Gastroesophageal sphincter (tissue), 4 donors: ENCODE measurements around the gene HDHD5. TPM values are rescaled to one million over a fixed set of nuclear protein-coding genes. Genes with fewer than 3 reads are reported as not detected.

Experiments
- ATAC-seq: fragments of 150-250 bp; one replicate; pipeline ENCODE4 v1.9.1; 2016; ENCODE audit warnings: mild to moderate bottlenecking, moderate library complexity
- H3K27ac ChIP-seq, 4 donors: fragments of 200-600 bp; sonication (generic) in 3 of 4; 1 replicate in 3 of 4; 2 replicates in 1 of 4; pipeline ENCODE4 v1.5.1; 2016 to 2019
- H3K27me3 ChIP-seq: fragments of 200-600 bp; sonication (generic); one replicate; pipeline ENCODE4 v1.5.1; 2019
- H3K36me3 ChIP-seq, 2 donors: fragments of 200-600 bp; sonication (generic); one replicate each; pipeline ENCODE4 v1.5.1; 2019; ENCODE audit warnings: control low read depth in 1 of 2
- H3K4me1 ChIP-seq, 3 donors: fragments of 200-600 bp; sonication (generic); 1 replicate in 2 of 3; 2 replicates in 1 of 3; pipeline ENCODE4 v1.5.1; 2016 to 2019; ENCODE audit warnings: control low read depth in 2 of 3
- H3K4me3 ChIP-seq, 2 donors: fragments of 200-600 bp; sonication (generic); one replicate each; pipeline ENCODE4 v1.5.1; 2019; ENCODE audit warnings: mild to moderate bottlenecking in 1 of 2, moderate library complexity in 1 of 2
- H3K9me3 ChIP-seq, 3 donors: fragments of 200-600 bp; sonication (generic); one replicate each; pipeline ENCODE4 v1.5.1; 2017 to 2019; ENCODE audit warnings: control low read depth in 2 of 3
- EP300 ChIP-seq: sonication (generic); formaldehyde crosslinking; IDR thresholded peaks from one replicate; pipeline ENCODE4 v1.6.1; 2017; ENCODE audit warnings: antibody characterized with exemption, mild to moderate bottlenecking
- POLR2A ChIP-seq, 2 donors: fragments of 450-650 bp; IDR thresholded peaks; one replicate each; pipeline ENCODE4 v1.6.1; 2017; ENCODE audit warnings: antibody characterized with exemption in 2 of 2, mild to moderate bottlenecking in 2 of 2, moderate library complexity in 1 of 2
- POLR2AphosphoS5 ChIP-seq: sonication (generic); formaldehyde crosslinking; IDR thresholded peaks from one replicate; pipeline ENCODE4 v1.6.1; 2017; ENCODE audit warnings: antibody characterized with exemption
- WGBS, 2 donors: methylation state at CpG; one replicate each; pipeline ENCODE4 v1.1.5; 2018; ENCODE audit warnings: low coverage in 1 of 2; 5-methylcytosine and 5-hydroxymethylcytosine counted together
- total RNA-seq, 4 donors: library from RNA; depleted of rRNA; stranded (reverse); fragments of >200 nt; gene quantifications; one replicate each; pipeline ENCODE4 v1.1.0, GENCODE V29; 2016
- TF ChIP-seq, protein P1 (sequence below), 4 experiments: fragments of 200-600 bp in 2 of 4; fragments of 450-650 bp in 2 of 4; sonication (generic) in 1 of 4; IDR thresholded peaks; one replicate each; pipeline ENCODE4 v1.5.1; 2017 to 2019; ENCODE audit warnings: antibody characterized with exemption in 4 of 4, mild to moderate bottlenecking in 2 of 4, moderate library complexity in 2 of 4

The HDHD5 gene
- total RNA-seq, result 10 to 100 TPM; 20.4 to 37.1 (median 33.0) TPM

DNA sequence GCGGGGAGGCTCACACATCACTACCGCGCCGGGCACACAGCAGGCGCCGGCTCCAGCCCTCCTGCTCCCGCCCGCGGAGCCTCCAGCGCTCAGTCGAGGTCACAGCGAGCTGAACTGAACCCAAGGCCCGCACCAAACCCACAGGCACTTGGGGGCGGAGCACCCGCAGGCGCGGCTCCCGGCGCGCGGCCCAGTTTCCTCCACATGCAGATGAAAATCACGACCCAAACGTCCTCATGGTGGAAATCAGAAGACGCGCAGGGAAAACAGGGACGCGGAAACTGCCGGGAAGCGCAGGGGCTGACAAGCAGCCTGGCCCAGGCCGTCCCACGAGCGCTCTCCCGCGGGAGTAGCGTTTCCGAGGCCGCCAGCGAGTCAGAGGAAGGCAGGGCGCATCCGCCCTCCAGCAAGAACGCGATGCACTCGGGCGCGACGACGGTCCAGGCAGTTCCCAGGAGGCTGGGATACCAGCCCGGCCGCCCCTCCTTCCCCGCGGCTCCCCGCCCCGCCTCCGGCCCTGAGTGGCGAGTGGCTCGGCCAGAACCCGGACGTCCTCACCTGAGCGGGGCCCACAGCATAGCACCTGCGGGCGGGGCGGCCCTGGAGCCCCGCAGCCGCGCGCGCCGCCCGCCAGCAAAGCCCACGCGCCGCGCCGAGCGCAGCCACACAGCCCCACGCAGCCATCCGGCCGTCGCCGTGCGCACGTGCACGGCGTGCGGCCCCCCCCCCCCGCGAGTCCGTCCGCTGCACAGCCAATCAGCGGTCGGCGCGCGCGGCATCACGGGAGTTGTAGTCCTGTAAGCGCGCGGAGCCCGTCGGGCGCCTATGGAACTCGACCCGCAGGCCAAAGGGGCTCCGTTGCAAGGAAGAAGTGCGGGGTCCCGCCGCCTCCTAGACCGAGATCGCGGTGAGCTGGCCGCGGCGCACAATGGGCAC lies at the start of gene HDHD5:
HDHD5 (minus strand) TSS at position 710 of the 936 bp plus-strand sequence; CDS start at position 684, 26 bp downstream.
- Histone ChIP-seq H3K27ac (peak within 1 kb of the TSS; percentile 80 to 95 (median 90)), H3K9me3 (no peaks in the 10 kb centered on the region), H3K36me3 (no peaks in the 10 kb centered on the region), H3K4me3 (peak within 1 kb of the TSS; percentile 59 to 73), H3K4me1 (peaks cover 0 to 51% (median 12%) of the 10 kb centered on the region in 3 donors), H3K27me3 (no peaks in the 10 kb centered on the region)
- peak; percentile 94 for ATAC-seq
- peak; percentile 41 to 47 for TF ChIP-seq POLR2A (IDR thresholded peaks at IDR 0.05)
- peak; percentile 51 for TF ChIP-seq POLR2AphosphoS5
- TF ChIP-seq, protein P1, sequence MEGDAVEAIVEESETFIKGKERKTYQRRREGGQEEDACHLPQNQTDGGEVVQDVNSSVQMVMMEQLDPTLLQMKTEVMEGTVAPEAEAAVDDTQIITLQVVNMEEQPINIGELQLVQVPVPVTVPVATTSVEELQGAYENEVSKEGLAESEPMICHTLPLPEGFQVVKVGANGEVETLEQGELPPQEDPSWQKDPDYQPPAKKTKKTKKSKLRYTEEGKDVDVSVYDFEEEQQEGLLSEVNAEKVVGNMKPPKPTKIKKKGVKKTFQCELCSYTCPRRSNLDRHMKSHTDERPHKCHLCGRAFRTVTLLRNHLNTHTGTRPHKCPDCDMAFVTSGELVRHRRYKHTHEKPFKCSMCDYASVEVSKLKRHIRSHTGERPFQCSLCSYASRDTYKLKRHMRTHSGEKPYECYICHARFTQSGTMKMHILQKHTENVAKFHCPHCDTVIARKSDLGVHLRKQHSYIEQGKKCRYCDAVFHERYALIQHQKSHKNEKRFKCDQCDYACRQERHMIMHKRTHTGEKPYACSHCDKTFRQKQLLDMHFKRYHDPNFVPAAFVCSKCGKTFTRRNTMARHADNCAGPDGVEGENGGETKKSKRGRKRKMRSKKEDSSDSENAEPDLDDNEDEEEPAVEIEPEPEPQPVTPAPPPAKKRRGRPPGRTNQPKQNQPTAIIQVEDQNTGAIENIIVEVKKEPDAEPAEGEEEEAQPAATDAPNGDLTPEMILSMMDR (IDR thresholded peaks at IDR 0.05), result peak in 1 of 4 experiments; percentile 15
- no peak for TF ChIP-seq EP300
- no CpG with 5 or more reads among the region's 114 CpGs for WGBS, 2 donors

DNA sequence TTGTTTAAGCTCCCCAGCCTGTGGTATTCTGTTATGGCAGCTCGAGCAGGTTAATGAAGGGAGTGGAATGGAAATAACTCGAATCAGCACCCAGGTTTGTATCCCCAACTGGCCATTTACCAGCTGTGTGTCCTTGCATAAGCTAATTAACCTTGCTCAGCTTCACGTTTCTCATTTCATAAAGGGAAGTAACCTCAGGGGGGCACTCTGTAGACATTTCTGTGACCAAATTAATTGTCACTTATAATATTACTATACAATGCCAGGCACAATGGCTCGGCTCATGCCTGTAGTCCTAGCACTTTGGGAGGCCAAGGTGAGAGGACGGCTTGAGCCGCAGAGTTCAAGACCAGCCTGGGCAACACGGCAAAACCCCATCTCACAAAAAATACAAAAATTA lies 46.4 kb upstream of the HDHD5 start:
- ATAC-seq, result no peak
- Histone ChIP-seq H3K36me3 (no peaks in the 10 kb centered on the region), H3K27me3 (peaks cover 16% of the 10 kb centered on the region), H3K4me3 (no peak overlapping the region), H3K4me1 (no peaks in the 10 kb centered on the region), H3K27ac (no peak overlapping the region), H3K9me3 (no peaks in the 10 kb centered on the region)
- TF ChIP-seq, protein P1 (IDR thresholded peaks at IDR 0.05), result no peak
- whole genome bisulfite sequencing, 2 donors, result 37 to 80% methylated on average over 1 to 3 of the region's 7 CpGs

DNA sequence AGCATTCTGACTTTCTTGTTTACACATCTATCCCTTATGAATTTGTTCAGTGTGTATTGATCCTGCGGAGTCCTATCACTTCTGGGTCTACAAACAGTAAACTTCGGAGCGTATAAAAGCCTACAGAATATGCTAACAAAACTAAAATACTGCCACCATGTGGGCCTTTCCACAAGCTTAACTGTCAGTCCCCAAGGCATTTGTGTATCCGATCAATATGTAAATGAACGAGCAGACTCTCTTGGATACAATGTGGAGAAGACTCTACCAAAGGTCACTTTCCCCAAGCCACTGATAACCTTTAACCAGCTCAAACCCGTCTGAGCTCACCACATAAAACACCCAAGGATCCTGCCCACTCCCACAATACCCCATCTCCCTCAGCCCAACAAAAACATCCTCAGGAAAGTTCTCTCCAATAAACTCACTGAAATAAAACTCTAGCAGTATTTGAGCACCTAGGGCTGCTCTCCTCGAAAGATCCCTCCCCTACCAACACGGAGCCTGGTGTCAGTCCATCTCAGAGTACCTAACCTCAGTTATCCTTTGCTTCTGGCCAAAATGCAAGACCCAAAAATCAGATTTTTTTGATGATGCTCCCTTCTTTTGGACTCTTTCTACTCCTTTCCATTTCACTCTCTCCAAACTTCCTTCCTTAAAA lies 42.3 kb upstream of the HDHD5 start:
- H3K36me3 ChIP-seq, result no peaks in the 10 kb centered on the region
- H3K27me3 ChIP-seq, result peaks cover 32% of the 10 kb centered on the region
- no peak overlapping the region for H3K27ac ChIP-seq
- peaks cover 0 to 19% (median 0%) of the 10 kb centered on the region in 3 donors for H3K4me1 ChIP-seq
- 37 to 38% methylated on average over 8 of the region's 8 CpGs for WGBS, 2 donors
- TF ChIP-seq EP300 (no peak), POLR2AphosphoS5 (no peak), POLR2A (IDR thresholded peaks at IDR 0.05) (no peak)
- TF ChIP-seq, protein P1 (IDR thresholded peaks at IDR 0.05), result no peak
- H3K4me3 ChIP-seq, result no peak overlapping the region
- no peak for ATAC-seq
- no peaks in the 10 kb centered on the region for H3K9me3 ChIP-seq

DNA sequence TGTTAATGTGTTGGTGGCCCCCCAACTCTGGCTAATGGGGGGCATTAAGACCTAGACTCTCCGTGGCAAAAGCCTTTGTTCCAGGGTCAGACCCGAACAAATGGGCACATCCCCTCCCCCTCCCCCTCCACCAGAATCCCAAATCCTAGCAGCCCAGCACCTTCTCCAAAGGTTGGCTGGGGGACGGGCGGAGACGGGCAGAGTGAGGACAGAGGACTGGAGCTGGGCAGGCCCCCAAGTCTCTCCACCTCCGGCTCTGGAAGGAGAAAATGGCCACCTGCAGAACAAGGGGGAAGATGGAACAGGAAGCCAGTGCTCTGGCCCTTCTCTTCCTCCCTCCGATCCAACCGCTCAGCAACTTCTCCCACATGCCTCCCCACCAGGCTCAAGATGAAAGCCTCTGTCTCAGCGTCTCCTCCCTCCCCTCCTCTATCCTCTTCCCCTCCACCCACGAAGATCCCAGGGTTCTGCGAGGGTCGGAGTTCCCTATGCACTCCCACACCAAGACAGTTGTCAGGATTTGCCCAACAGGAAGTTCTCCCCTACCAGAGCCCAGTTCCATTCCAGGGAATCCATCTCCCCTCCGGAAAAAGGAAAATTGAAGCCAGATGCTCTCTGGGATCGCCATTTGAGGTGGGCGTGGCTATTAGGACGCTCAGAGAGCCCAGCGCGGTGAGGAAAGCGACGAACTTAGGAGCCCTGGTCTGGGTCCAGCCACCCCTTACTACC lies 40.1 kb upstream of the HDHD5 start:
- peak overlapping the region in 3 of 4 donors; percentile 16 to 67 (median 55) for H3K27ac ChIP-seq

More for the DNA sequence above, 40.1 kb upstream of the HDHD5 start:
- ATAC-seq, result peak; percentile 19
- no peak for TF ChIP-seq EP300
- peak overlapping the region; percentile 14 to 48 for H3K4me3 ChIP-seq
- H3K27me3 ChIP-seq, result peaks cover 24% of the 10 kb centered on the region
- no peaks in the 10 kb centered on the region for H3K36me3 ChIP-seq
- peaks cover 0 to 19% (median 0%) of the 10 kb centered on the region in 3 donors for H3K4me1 ChIP-seq
- WGBS, 2 donors, result 0 to 11% methylated on average over 6 to 12 of the region's 20 CpGs
- H3K9me3 ChIP-seq, result no peaks in the 10 kb centered on the region
